Measurements from ENCODE around the gene AGFG1. TPM values are rescaled to one million over a fixed set of nuclear protein-coding genes. Genes with fewer than 3 reads are reported as not detected.

The AGFG1 gene
- total RNA-seq, 1 experiment from 2014 or later, result 119 TPM

- no peak for DNase-seq
- no TSS peak for BruUV-seq (replicated peaks)
- CTCF ChIA-PET, result interaction anchor here (0.6 kb wide), 1 partner anchor 350 kb away, joined by 3 read pairs; no protein-coding TSS in a partner anchor
- intact Hi-C loops (cut with micrococcal nuclease; ENCODE audit: unreplicated experiment), result no loop called here
- no peak for TF ChIP-seq EZH2 (IDR thresholded peaks at IDR 0.05; ENCODE audit: low read depth)
- TF ChIP-seq, protein P1, sequence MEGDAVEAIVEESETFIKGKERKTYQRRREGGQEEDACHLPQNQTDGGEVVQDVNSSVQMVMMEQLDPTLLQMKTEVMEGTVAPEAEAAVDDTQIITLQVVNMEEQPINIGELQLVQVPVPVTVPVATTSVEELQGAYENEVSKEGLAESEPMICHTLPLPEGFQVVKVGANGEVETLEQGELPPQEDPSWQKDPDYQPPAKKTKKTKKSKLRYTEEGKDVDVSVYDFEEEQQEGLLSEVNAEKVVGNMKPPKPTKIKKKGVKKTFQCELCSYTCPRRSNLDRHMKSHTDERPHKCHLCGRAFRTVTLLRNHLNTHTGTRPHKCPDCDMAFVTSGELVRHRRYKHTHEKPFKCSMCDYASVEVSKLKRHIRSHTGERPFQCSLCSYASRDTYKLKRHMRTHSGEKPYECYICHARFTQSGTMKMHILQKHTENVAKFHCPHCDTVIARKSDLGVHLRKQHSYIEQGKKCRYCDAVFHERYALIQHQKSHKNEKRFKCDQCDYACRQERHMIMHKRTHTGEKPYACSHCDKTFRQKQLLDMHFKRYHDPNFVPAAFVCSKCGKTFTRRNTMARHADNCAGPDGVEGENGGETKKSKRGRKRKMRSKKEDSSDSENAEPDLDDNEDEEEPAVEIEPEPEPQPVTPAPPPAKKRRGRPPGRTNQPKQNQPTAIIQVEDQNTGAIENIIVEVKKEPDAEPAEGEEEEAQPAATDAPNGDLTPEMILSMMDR (conservative IDR thresholded peaks at IDR 0.05), result no peak
- peaks cover 60% of the 10 kb centered on the region for H3K4me1 ChIP-seq (replicated peaks; ENCODE audit: insufficient read depth)
- peak overlapping the region; percentile 70; the same call in 1 of the 2 replicates for H3K27ac ChIP-seq
- H3K36me3 ChIP-seq (ENCODE audit: low read depth), result peaks cover 30% of the 10 kb centered on the region
- H3K4me2 ChIP-seq, result no peak overlapping the region; the same call in 1 of the 2 replicates
- peaks cover 67% of the 10 kb centered on the region for H3F3A ChIP-seq (ENCODE audit: insufficient read depth, low read depth)
- peaks cover 3% of the 10 kb centered on the region; the same call in 1 of the 2 replicates for H3K9me3 ChIP-seq (ENCODE audit: insufficient read depth, low read depth)
- H2AFZ ChIP-seq, result no peak overlapping the region
- no peaks in the 10 kb centered on the region for H3K9me2 ChIP-seq (ENCODE audit: insufficient read depth)
- no peak overlapping the region for H3K4me3 ChIP-seq
- H3K27me3 ChIP-seq (ENCODE audit: insufficient read depth, low read depth), result no peaks in the 10 kb centered on the region
- POLR2A ChIA-PET (ENCODE audit: unreplicated experiment), result no interaction called here
- peaks cover 100% of the 10 kb centered on the region for H3K79me2 ChIP-seq (ENCODE audit: low read depth)
- H4K20me1 ChIP-seq (ENCODE audit: insufficient read depth), result peaks cover 42% of the 10 kb centered on the region
These were observed 40.0 kb downstream of the AGFG1 start for GRCh38 chr2:227511955-227512354.

- Histone ChIP-seq H3K27ac (no peak overlapping the region), H3K9me2 (ENCODE audit: insufficient read depth) (no peaks in the 10 kb centered on the region), H2AFZ (no peak overlapping the region), H3K79me2 (ENCODE audit: low read depth) (peaks cover 100% of the 10 kb centered on the region), H3K27me3 (ENCODE audit: insufficient read depth, low read depth) (no peaks in the 10 kb centered on the region), H3F3A (ENCODE audit: insufficient read depth, low read depth) (peaks cover 69% of the 10 kb centered on the region), H3K9me3 (ENCODE audit: insufficient read depth, low read depth) (peaks cover 3% of the 10 kb centered on the region; the same call in 1 of the 2 replicates), H3K4me3 (no peak overlapping the region), H4K20me1 (ENCODE audit: insufficient read depth) (peaks cover 52% of the 10 kb centered on the region), H3K4me2 (no peak overlapping the region; the same call in 1 of the 2 replicates), H3K36me3 (ENCODE audit: low read depth) (peaks cover 29% of the 10 kb centered on the region), H3K4me1 (replicated peaks; ENCODE audit: insufficient read depth) (peaks cover 59% of the 10 kb centered on the region)
- TF ChIP-seq, protein P1 (conservative IDR thresholded peaks at IDR 0.05), result no peak
- TF ChIP-seq EZH2 (IDR thresholded peaks at IDR 0.05; ENCODE audit: low read depth), result no peak
- no TSS peak for BruUV-seq (replicated peaks)
- DNase-seq, result no peak
- intact Hi-C loops (cut with micrococcal nuclease; ENCODE audit: unreplicated experiment), result no loop called here
- ChIA-PET CTCF (no interaction called here), POLR2A (ENCODE audit: unreplicated experiment) (no interaction called here)
These were observed 41.2 kb downstream of the AGFG1 start for GRCh38 chr2:227513113-227513512.

- Histone ChIP-seq H3K4me3 (no peak overlapping the region), H3K27me3 (ENCODE audit: insufficient read depth, low read depth) (no peaks in the 10 kb centered on the region), H3K36me3 (ENCODE audit: low read depth) (peaks cover 21% of the 10 kb centered on the region), H3K9me2 (ENCODE audit: insufficient read depth) (no peaks in the 10 kb centered on the region), H3K4me2 (no peak overlapping the region), H3K4me1 (replicated peaks; ENCODE audit: insufficient read depth) (peaks cover 34% of the 10 kb centered on the region), H4K20me1 (ENCODE audit: insufficient read depth) (peaks cover 55% of the 10 kb centered on the region), H3K27ac (0 out of 2 replicates have a peak overlapping the region, but pooled peaks have one; percentile 24), H3F3A (ENCODE audit: insufficient read depth, low read depth) (peaks cover 53% of the 10 kb centered on the region), H3K79me2 (ENCODE audit: low read depth) (peaks cover 100% of the 10 kb centered on the region), H3K9me3 (ENCODE audit: insufficient read depth, low read depth) (0 out of 2 replicates have a peak, but pooled peaks cover 3% of the 10 kb centered on the region), H2AFZ (no peak overlapping the region)
- ChIA-PET CTCF (no interaction called here), POLR2A (ENCODE audit: unreplicated experiment) (interaction anchor here (0.6 kb wide), 2 partner anchors 13 to 129 kb away, joined by 3 to 4 read pairs; no protein-coding TSS in a partner anchor)
- intact Hi-C loops (cut with micrococcal nuclease; ENCODE audit: unreplicated experiment), result loop anchor here (1.0 kb wide), 1 partner anchor 10 kb away; no protein-coding TSS in a partner anchor
- TF ChIP-seq, protein P1 (conservative IDR thresholded peaks at IDR 0.05), result no peak
- no peak for TF ChIP-seq EZH2 (IDR thresholded peaks at IDR 0.05; ENCODE audit: low read depth)
- BruUV-seq (replicated peaks), result no TSS peak
- DNase-seq, result no peak
These were observed 43.8 kb downstream of the AGFG1 start for GRCh38 chr2:227515742-227516141.
